Measurements from ENCODE around the gene SCOC. TPM values are rescaled to one million over a fixed set of nuclear protein-coding genes. Genes with fewer than 3 reads are reported as not detected.

Gene SCOC
- total and polyA plus RNA-seq, 2 of the 13 experiments (the other 11 are each of a cell fraction or from before 2014, with no cell fraction given), result 43.8 to 65.2 TPM

DNA sequence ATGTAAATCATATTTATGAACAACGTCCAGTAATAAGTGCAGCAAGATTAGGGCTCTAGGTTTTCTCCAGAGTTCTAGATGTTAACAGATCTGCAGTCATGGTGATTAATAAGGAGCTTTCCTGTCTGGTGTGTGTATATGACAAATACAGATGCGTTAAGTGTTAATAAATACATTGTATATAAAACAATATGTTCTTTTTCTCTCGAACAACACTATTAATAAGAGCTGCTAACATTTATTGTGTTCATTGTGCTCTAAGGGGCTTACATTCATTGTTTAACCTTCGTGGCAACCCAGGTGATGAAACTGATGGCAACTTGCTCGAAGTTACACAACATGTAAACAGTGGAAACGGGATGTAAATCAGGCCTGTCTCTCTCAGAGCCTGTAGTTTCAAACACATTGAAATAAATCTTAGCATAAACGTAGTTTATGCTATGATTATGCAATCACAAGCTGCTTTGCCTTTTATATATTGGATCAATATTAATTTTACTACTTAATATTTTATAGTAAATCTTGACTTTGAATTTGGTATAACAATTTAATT lies 54.5 kb downstream of the SCOC start (continued):
- TF ChIP-seq ZNF512B (CRISPR knock-in tag; IDR thresholded peaks at IDR 0.05; ENCODE audit: borderline replicate concordance) (no peak), ZNF557 (CRISPR knock-in tag; IDR thresholded peaks at IDR 0.05) (no peak), ZFP82 (CRISPR knock-in tag; IDR thresholded peaks at IDR 0.05; ENCODE audit: borderline replicate concordance) (peak; percentile 7; the same call in 1 of the 2 replicates), KDM1A (CRISPR knock-in tag; IDR thresholded peaks at IDR 0.05) (0 out of 2 replicates have a peak, but pooled peaks have one; percentile 32), MYC (CRISPR knock-in tag; IDR thresholded peaks at IDR 0.05; ENCODE audit: borderline replicate concordance) (no peak), ARNT (IDR thresholded peaks at IDR 0.05) (no peak), FOXJ3 (CRISPR knock-in tag; IDR thresholded peaks at IDR 0.05; ENCODE audit: borderline replicate concordance) (peak; percentile 88; the same call in 1 of the 2 replicates), MED1 (CRISPR knock-in tag; IDR thresholded peaks at IDR 0.05) (no peak), ZNF230 (CRISPR knock-in tag; IDR thresholded peaks at IDR 0.05) (no peak), ASH2L (IDR thresholded peaks at IDR 0.05; ENCODE audit: insufficient read length, low read depth, low read length) (peak; percentile 9), SIN3A (IDR thresholded peaks at IDR 0.05; ENCODE audit: borderline replicate concordance, low read depth, low read length) (0 out of 2 replicates have a peak, but pooled peaks have one; percentile 2), SALL1 (CRISPR knock-in tag; IDR thresholded peaks at IDR 0.05) (no peak), SMC3 (IDR thresholded peaks at IDR 0.05; ENCODE audit: low read length) (peak; percentile 24; the same call in 1 of the 2 replicates), PRPF4 (IDR thresholded peaks at IDR 0.05; ENCODE audit: low read depth, low read length, poor library complexity, severe bottlenecking) (no peak), KDM6A (CRISPR knock-in tag; IDR thresholded peaks at IDR 0.05; ENCODE audit: low read depth) (no peak), DMTF1 (CRISPR knock-in tag; IDR thresholded peaks at IDR 0.05) (no peak), MATR3 (CRISPR knock-in tag; IDR thresholded peaks at IDR 0.05) (no peak), TMF1 (CRISPR knock-in tag; IDR thresholded peaks at IDR 0.05; ENCODE audit: low read depth) (no peak), PBX2 (CRISPR knock-in tag; IDR thresholded peaks at IDR 0.05) (no peak), ATF7 (IDR thresholded peaks at IDR 0.05) (no peak), ATF7 (CRISPR knock-in tag; IDR thresholded peaks at IDR 0.05) (no peak), CHCHD3 (CRISPR knock-in tag; IDR thresholded peaks at IDR 0.05) (no peak)
- TF ChIP-seq, protein P1, sequence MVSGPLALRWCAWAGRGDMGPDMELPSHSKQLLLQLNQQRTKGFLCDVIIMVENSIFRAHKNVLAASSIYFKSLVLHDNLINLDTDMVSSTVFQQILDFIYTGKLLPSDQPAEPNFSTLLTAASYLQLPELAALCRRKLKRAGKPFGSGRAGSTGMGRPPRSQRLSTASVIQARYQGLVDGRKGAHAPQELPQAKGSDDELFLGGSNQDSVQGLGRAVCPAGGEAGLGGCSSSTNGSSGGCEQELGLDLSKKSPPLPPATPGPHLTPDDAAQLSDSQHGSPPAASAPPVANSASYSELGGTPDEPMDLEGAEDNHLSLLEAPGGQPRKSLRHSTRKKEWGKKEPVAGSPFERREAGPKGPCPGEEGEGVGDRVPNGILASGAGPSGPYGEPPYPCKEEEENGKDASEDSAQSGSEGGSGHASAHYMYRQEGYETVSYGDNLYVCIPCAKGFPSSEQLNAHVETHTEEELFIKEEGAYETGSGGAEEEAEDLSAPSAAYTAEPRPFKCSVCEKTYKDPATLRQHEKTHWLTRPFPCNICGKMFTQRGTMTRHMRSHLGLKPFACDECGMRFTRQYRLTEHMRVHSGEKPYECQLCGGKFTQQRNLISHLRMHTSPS (CRISPR knock-in tag; IDR thresholded peaks at IDR 0.05; ENCODE audit: low read depth), result no peak
- TF ChIP-seq, protein P2, sequence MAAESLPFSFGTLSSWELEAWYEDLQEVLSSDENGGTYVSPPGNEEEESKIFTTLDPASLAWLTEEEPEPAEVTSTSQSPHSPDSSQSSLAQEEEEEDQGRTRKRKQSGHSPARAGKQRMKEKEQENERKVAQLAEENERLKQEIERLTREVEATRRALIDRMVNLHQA (CRISPR knock-in tag; IDR thresholded peaks at IDR 0.05), result peak; percentile 99
